CD4-positive, alpha-beta T cell treated with Interleukin-6 for 4 hours (primary cell): ENCODE measurements around the gene SRGN.
"Not testable (repeated sequence)": the region's sequence is repeated elsewhere in the genome, so short reads cannot be mapped to it uniquely, and the experiment has no call there.

Experiments
- DNase-seq: peaks from one replicate; pipeline ENCODE4 v3.0.0-alpha.2; 2020; ENCODE audit warnings: mixed read lengths

SRGN gene, protein sequence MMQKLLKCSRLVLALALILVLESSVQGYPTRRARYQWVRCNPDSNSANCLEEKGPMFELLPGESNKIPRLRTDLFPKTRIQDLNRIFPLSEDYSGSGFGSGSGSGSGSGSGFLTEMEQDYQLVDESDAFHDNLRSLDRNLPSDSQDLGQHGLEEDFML

GRCh38 chr10:69087590-69088470, at the start of gene SRGN:
TSS of gene SRGN (plus strand) at chr10:69088103. CDS start at chr10:69088158, 55 bp downstream.
- DNase-seq: peak; percentile 79

DNA sequence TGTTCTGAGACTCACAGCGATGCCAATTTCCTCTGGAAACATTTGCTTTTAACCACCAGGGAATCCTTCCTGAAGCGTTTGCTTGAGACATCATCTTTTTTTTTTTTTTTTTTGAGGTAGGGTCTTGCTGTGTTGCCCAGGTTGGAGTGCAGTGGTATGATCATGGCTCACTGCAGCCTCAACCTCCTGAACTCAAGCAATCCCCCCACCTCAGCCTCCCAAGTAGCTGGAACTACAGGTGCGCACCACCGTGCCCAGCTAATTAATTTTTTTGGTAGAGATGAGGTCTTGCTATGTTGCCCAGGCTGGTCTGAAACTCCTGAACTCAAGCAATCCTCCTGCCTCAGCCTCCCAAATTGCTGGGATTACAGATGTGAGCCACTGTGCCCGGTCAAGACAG, 47.0 kb upstream of the SRGN start:
- DNase-seq: not testable (repeated sequence)

- no peak for DNase-seq
Observed at GRCh38 chr10:69042417-69042816, 45.5 kb upstream of the SRGN start.

GRCh38 chr10:69042838-69043237, 45.1 kb upstream of the SRGN start:
- DNase-seq: no peak

- peak; percentile 48 for DNase-seq
Observed at GRCh38 chr10:69043931-69044531, 43.9 kb upstream of the SRGN start.

- DNase-seq: no peak
Observed at GRCh38 chr10:69044546-69044945, 43.4 kb upstream of the SRGN start.

- peak; percentile 36 for DNase-seq
Observed at GRCh38 chr10:69045441-69046300, 42.2 kb upstream of the SRGN start.

GRCh38 chr10:69047111-69047832, 40.6 kb upstream of the SRGN start:
- DNase-seq: no peak

DNA sequence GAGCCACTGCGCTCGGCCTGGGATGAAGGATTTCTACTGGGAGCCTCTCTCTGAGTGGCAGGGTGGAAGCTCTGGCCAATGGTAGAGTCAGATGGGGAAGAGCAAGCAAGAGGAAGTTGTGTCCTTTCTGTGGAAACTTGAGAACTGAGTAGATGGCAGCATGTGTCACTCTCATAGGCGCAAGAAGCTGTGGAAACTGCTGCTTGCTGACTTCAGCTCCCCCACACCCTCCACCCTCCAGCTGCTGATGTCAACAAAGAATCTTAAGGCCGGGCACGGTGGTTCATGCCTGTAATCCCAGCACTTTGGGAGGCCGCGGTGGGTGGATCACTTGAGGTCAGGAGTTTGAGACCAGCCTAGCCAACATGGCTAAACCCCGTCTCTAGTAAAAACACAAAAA, 39.8 kb upstream of the SRGN start:
- DNase-seq: peak; percentile 10

DNA sequence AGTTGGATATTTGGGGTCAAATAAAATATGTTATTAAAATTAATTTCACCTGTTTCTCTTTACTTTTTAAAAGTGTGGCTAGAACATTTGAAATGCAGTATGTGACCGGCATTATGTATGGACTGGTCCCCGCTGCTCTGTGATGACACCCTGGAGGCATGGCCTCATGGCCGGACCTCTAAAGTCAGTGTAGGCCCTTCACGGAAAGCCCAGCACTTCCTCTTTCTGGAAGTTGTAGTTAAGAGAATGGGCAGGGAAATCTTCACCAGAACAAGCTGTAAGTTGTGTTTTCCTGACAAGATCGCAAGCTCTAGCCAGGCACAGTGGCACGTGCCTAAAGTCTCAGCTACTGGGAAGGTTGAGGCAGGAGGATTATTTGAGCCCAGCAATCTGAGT, 38.3 kb upstream of the SRGN start:
- DNase-seq: no peak

DNA sequence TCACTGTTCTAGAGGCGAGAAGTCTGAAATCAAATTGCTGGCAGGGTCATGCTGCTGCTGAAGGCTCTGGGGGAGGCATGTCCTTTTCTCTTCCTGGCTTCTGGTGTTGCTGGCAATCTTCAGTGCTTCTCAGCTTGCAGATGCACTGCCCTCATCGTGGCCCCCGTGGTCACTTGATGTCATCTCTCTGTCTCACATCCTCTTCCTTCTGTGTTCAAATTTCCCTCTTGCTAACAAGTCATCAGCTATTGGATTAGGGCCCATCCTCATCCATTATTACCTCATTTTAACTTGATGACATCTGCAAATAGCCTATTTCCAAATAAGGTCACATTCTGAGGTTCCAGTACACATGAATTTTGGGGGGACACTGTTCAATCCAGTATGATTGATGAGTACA, 36.6 kb upstream of the SRGN start:
- DNase-seq: no peak

- DNase-seq: no peak
Observed at GRCh38 chr10:69051710-69052487, 36.0 kb upstream of the SRGN start.

- DNase-seq: no peak
Observed at GRCh38 chr10:69052736-69053135, 35.2 kb upstream of the SRGN start.

- DNase-seq: no peak
Observed at GRCh38 chr10:69055241-69055640, 32.7 kb upstream of the SRGN start.

- DNase-seq: no peak
Observed at GRCh38 chr10:69056129-69056528, 31.8 kb upstream of the SRGN start.

GRCh38 chr10:69056536-69057260, 31.2 kb upstream of the SRGN start:
- no peak for DNase-seq

DNA sequence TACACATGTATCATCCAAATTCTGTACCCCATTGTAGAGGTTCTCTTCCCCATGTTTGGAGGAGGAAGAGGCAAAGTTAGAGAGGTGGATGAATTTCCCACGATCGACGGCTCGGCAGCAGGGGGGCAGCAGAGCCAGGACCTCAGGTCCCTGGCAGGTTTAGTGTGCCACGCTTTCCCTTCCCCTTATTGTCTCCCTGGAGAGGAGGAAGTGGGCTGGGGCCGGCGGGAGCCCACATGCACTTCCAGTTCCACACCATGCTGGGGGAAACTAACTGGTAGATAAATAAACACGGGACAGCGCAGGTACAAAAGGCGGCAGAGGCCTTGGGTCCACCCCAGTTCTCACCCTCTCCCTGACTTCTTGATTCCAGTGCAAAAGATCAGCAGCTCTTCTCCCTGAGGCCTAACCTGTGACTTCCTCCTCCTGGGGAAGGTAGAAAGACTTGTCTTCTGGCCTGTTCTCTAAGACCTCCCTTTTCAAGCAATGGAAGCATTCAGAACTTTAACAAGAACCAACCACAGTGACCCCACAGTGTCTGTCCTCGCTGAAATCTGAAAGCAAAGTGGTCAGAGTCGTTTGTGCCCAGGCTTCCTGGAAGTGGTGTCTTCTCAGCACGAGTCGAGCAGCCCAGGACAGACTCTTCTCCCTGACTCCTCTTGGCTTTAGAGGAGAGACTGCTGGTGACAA, 30.5 kb upstream of the SRGN start:
- DNase-seq: no peak

- DNase-seq: no peak
Observed at GRCh38 chr10:69057951-69058297, 30.0 kb upstream of the SRGN start.

- no peak for DNase-seq
Observed at GRCh38 chr10:69060127-69060798, 27.6 kb upstream of the SRGN start.
